PC-9 (cell line): ENCODE measurements around the gene CYBA. TPM values are rescaled to one million over a fixed set of nuclear protein-coding genes. Genes with fewer than 3 reads are reported as not detected.

Experiments used
- BruUV-seq: library from RNA; stranded (reverse); fragments of 400-500 nt; replicated peaks from 2 replicates; lab custom pipeline; 2021; lab: Mats Ljungman, UMichigan
- CTCF ChIA-PET: fragments of 300-600 bp; sonication (Branson Sonifier 250); formaldehyde crosslinking; loops from one replicate; lab custom pipeline; 2022; ENCODE audit warnings: antibody characterized with exemption; lab: Charles Lee
- POLR2A ChIA-PET: fragments of 300-600 bp; sonication (Branson Sonifier 250); formaldehyde crosslinking; loops from one replicate; lab custom pipeline; 2022; ENCODE audit warnings: antibody characterized with exemption; ENCODE audit not compliant: unreplicated experiment; lab: Charles Lee
- DNase-seq, 2 experiments: peaks; one replicate each; pipeline versions ENCODE4 v3.0.0 to v3.0.0-alpha.2; 2015 to 2022; ENCODE audit warnings: mixed read lengths in 1 of 2
- H2AFZ ChIP-seq: fragments of 200-600 bp; sonication (generic); 2 replicates; pipeline ENCODE4 v1.8.1; 2017; ENCODE audit warnings: antibody characterized with exemption
- H3F3A ChIP-seq: fragments of 200-600 bp; sonication (generic); 2 replicates; pipeline ENCODE4 v1.8.1; 2017; ENCODE audit warnings: antibody characterized with exemption, mild to moderate bottlenecking, low read depth; ENCODE audit not compliant: insufficient read depth
- H3K27ac ChIP-seq: fragments of 200-600 bp; sonication (generic); 2 replicates; pipeline ENCODE4 v1.6.1; 2016; ENCODE audit warnings: mixed run types
- H3K27me3 ChIP-seq: fragments of 200-600 bp; sonication (generic); 2 replicates; pipeline ENCODE4 v1.6.1; 2016; ENCODE audit warnings: low read depth, mixed run types; ENCODE audit not compliant: insufficient read depth
- H3K36me3 ChIP-seq: fragments of 200-600 bp; sonication (generic); 2 replicates; pipeline ENCODE4 v1.6.1; 2016; ENCODE audit warnings: low read depth, mixed run types
- H3K4me1 ChIP-seq: fragments of 200-600 bp; sonication (generic); replicated peaks from 2 replicates; pipeline ENCODE4 v1.6.1; 2016; ENCODE audit warnings: mixed run types; ENCODE audit not compliant: insufficient read depth
- H3K4me2 ChIP-seq: fragments of 200-600 bp; sonication (generic); 2 replicates; pipeline ENCODE4 v1.6.1; 2017; ENCODE audit warnings: mixed run types
- H3K4me3 ChIP-seq: fragments of 200-600 bp; sonication (generic); 2 replicates; pipeline ENCODE4 v1.6.1; 2016; ENCODE audit warnings: mixed run types
- H3K79me2 ChIP-seq: fragments of 200-600 bp; sonication (generic); 2 replicates; pipeline ENCODE4 v1.6.1; 2017; ENCODE audit warnings: low read depth, mixed run types
- H3K9me2 ChIP-seq: fragments of 200-600 bp; sonication (generic); 2 replicates; pipeline ENCODE4 v1.8.1; 2017; ENCODE audit warnings: mild to moderate bottlenecking; ENCODE audit not compliant: insufficient read depth
- H3K9me3 ChIP-seq: fragments of 200-600 bp; sonication (generic); 2 replicates; pipeline ENCODE4 v1.8.1; 2016; ENCODE audit warnings: low read depth; ENCODE audit not compliant: insufficient read depth
- H4K20me1 ChIP-seq: fragments of 200-600 bp; sonication (generic); 2 replicates; pipeline ENCODE4 v1.8.1; 2017; ENCODE audit not compliant: insufficient read depth
- CTCF ChIP-seq: fragments of 200-600 bp; sonication (generic); conservative IDR thresholded peaks from 2 replicates; pipeline ENCODE4 v1.6.1; 2017; ENCODE audit warnings: mixed run types, antibody characterized with exemption, mild to moderate bottlenecking, moderate library complexity
- EZH2 ChIP-seq: fragments of 200-600 bp; sonication (generic); IDR thresholded peaks from 2 replicates; pipeline ENCODE4 v1.8.0; 2017; ENCODE audit warnings: antibody characterized with exemption, low read depth
- intact Hi-C: fragments of 100-400 bp; cut with micrococcal nuclease; formaldehyde crosslinking; loops from one replicate; pipeline ENCODE4 v1.10.0; 2022; ENCODE audit not compliant: unreplicated experiment
- total RNA-seq: library from RNA; stranded (reverse); gene quantifications from 2 replicates; pipeline ENCODE4 v1.2.3, GENCODE V29; 2021

Gene CYBA
- total RNA-seq, 1 experiment from 2014 or later: 8.0 TPM

GRCh38 chr16:88691924-88692560, 41.2 kb upstream of the CYBA start:
- no peak for TF ChIP-seq CTCF
- no peak for TF ChIP-seq EZH2
- Histone ChIP-seq H3K4me1 (peaks cover 14% of the 10 kb centered on the region), H3K27me3 (no peaks in the 10 kb centered on the region), H4K20me1 (no peaks in the 10 kb centered on the region), H3F3A (peaks cover 2% of the 10 kb centered on the region; the same call in 1 of the 2 replicates), H3K79me2 (no peaks in the 10 kb centered on the region), H3K4me2 (no peak overlapping the region), H3K36me3 (no peaks in the 10 kb centered on the region), H3K4me3 (no peak overlapping the region), H3K9me2 (no peaks in the 10 kb centered on the region), H2AFZ (no peak overlapping the region), H3K9me3 (no peaks in the 10 kb centered on the region), H3K27ac (no peak overlapping the region)
- intact Hi-C loops: no loop called here
- no TSS peak for BruUV-seq
- POLR2A ChIA-PET: no interaction called here
- CTCF ChIA-PET: no interaction called here
- DNase-seq: no peak

- CTCF ChIA-PET: no interaction called here
Observed at GRCh38 chr16:88691129-88691813, 40.4 kb upstream of the CYBA start.

More at GRCh38 chr16:88691129-88691813, 40.4 kb upstream of the CYBA start:
- intact Hi-C loops: no loop called here
- Histone ChIP-seq H4K20me1 (no peaks in the 10 kb centered on the region), H2AFZ (no peak overlapping the region), H3K9me2 (no peaks in the 10 kb centered on the region), H3K36me3 (no peaks in the 10 kb centered on the region), H3K4me2 (no peak overlapping the region), H3K27ac (no peak overlapping the region), H3K79me2 (no peaks in the 10 kb centered on the region), H3F3A (peaks cover 10% of the 10 kb centered on the region; the same call in 1 of the 2 replicates), H3K27me3 (no peaks in the 10 kb centered on the region), H3K4me3 (no peak overlapping the region), H3K4me1 (peaks cover 14% of the 10 kb centered on the region), H3K9me3 (no peaks in the 10 kb centered on the region)
- no peak for DNase-seq
- no TSS peak for BruUV-seq
- TF ChIP-seq EZH2: no peak
- TF ChIP-seq CTCF: no peak
- POLR2A ChIA-PET: no interaction called here
